Measurements from ENCODE around the gene WDR7. TPM values are rescaled to one million over a fixed set of nuclear protein-coding genes. Genes with fewer than 3 reads are reported as not detected.

Gene WDR7
- total and polyA plus RNA-seq, 10 of the 15 experiments (the other 5 are each of a cell fraction or from before 2014, with no cell fraction given), result 2.8 to 16.5 (median 11.7) TPM

GRCh38 chr18:57077786-57078552 is 426.8 kb downstream of the WDR7 start (continued):
- peak; percentile 40 for TF ChIP-seq USF1 (IDR thresholded peaks at IDR 0.05; ENCODE audit: borderline replicate concordance, extremely low read length, insufficient read depth, low read depth, low read length)
- TF ChIP-seq STAT3 (IDR thresholded peaks at IDR 0.05; ENCODE audit: low read depth, low read length), result no peak
- TF ChIP-seq RAD51 (IDR thresholded peaks at IDR 0.05), result peak; percentile 87
- peak; percentile 77; the same call in 1 of the 2 replicates for TF ChIP-seq CBX5 (IDR thresholded peaks at IDR 0.05; ENCODE audit: low read depth)
- no peak for TF ChIP-seq RBBP5 (conservative IDR thresholded peaks at IDR 0.05)
- peak; percentile 93 for TF ChIP-seq CREM (IDR thresholded peaks at IDR 0.05; ENCODE audit: low read depth)
- no peak for TF ChIP-seq NRF1 (conservative IDR thresholded peaks at IDR 0.05; ENCODE audit: low read depth, low read length)
- TF ChIP-seq SIN3A (IDR thresholded peaks at IDR 0.05; ENCODE audit: low read depth, low read length), result no peak
- TF ChIP-seq BCL3 (IDR thresholded peaks at IDR 0.05; ENCODE audit: borderline replicate concordance, insufficient read depth, low read depth, low read length, poor library complexity, severe bottlenecking), result peak; percentile 98
- peak; percentile 93 for TF ChIP-seq TCF12 (IDR thresholded peaks at IDR 0.05; ENCODE audit: low read depth, low read length)
- no peak for TF ChIP-seq POLR2AphosphoS2 (IDR thresholded peaks at IDR 0.05; ENCODE audit: low read depth, low read length)
- TF ChIP-seq NFIC (IDR thresholded peaks at IDR 0.05; ENCODE audit: low read depth, low read length), result peak; percentile 98
- TF ChIP-seq SP1 (IDR thresholded peaks at IDR 0.05; ENCODE audit: low read depth, low read length), result peak; percentile 71
- no peak for TF ChIP-seq ZZZ3 (IDR thresholded peaks at IDR 0.05; ENCODE audit: control insufficient read depth, insufficient read length, low read depth)
- no peak for TF ChIP-seq IRF3 (IDR thresholded peaks at IDR 0.05)
- peak; percentile 68 for TF ChIP-seq RELA (IDR thresholded peaks at IDR 0.05; ENCODE audit: borderline replicate concordance, partially characterized antibody)
- TF ChIP-seq PAX8 (IDR thresholded peaks at IDR 0.05), result no peak
- TF ChIP-seq CHD4 (IDR thresholded peaks at IDR 0.05), result no peak
- no peak for TF ChIP-seq SUZ12 (IDR thresholded peaks at IDR 0.05; ENCODE audit: unreplicated experiment)
- TF ChIP-seq NFXL1 (IDR thresholded peaks at IDR 0.05; ENCODE audit: borderline replicate concordance), result no peak
- no peak for TF ChIP-seq SMARCA5 (IDR thresholded peaks at IDR 0.05)
- TF ChIP-seq TCF7 (IDR thresholded peaks at IDR 0.05; ENCODE audit: borderline replicate concordance), result 0 out of 2 replicates have a peak, but pooled peaks have one; percentile 79
- peak; percentile 89 for TF ChIP-seq SKIL (IDR thresholded peaks at IDR 0.05; ENCODE audit: low read depth, poor library complexity, severe bottlenecking)
- no peak for TF ChIP-seq POLR2A (IDR thresholded peaks at IDR 0.05; ENCODE audit: low read depth, low read length)
